IPS-18a (cell line): Measurements from ENCODE around the gene OSBPL5.

Experiments used
- H3K27ac ChIP-seq: one replicate; pipeline ENCODE4 v1.5.1; 2013; ENCODE audit warnings: low read length
- H3K27me3 ChIP-seq: one replicate; pipeline ENCODE4 v1.6.1; 2013; ENCODE audit warnings: mild to moderate bottlenecking, low read length; ENCODE audit not compliant: control insufficient read depth, insufficient read depth
- H3K36me3 ChIP-seq: one replicate; pipeline ENCODE4 v1.6.1; 2013; ENCODE audit warnings: low read depth, low read length; ENCODE audit not compliant: control insufficient read depth
- H3K4me1 ChIP-seq: one replicate; pipeline ENCODE4 v1.6.1; 2013; ENCODE audit warnings: low read depth, low read length; ENCODE audit not compliant: control insufficient read depth
- H3K4me3 ChIP-seq: one replicate; pipeline ENCODE4 v1.5.1; 2013; ENCODE audit warnings: low read length
- H3K9ac ChIP-seq: one replicate; pipeline ENCODE4 v1.6.1; 2013; ENCODE audit warnings: mild to moderate bottlenecking, low read length, moderate library complexity
- H3K9me3 ChIP-seq: one replicate; pipeline ENCODE4 v1.6.1; 2013; ENCODE audit warnings: low read depth, low read length; ENCODE audit not compliant: control insufficient read depth

The OSBPL5 gene

GRCh38 chr11:3196161-3197043 lies 31.3 kb upstream of the OSBPL5 start:
- Histone ChIP-seq H3K9ac (no peak overlapping the region), H3K4me1 (no peaks in the 10 kb centered on the region), H3K36me3 (no peaks in the 10 kb centered on the region), H3K27ac (no peak overlapping the region), H3K27me3 (peaks cover 5% of the 10 kb centered on the region), H3K4me3 (no peak overlapping the region), H3K9me3 (no peaks in the 10 kb centered on the region)

GRCh38 chr11:3195251-3196160 lies 30.4 kb upstream of the OSBPL5 start:
- no peak overlapping the region for H3K4me3 ChIP-seq
- no peak overlapping the region for H3K9ac ChIP-seq
- H3K36me3 ChIP-seq, result no peaks in the 10 kb centered on the region
- no peak overlapping the region for H3K27ac ChIP-seq
- peaks cover 5% of the 10 kb centered on the region for H3K4me1 ChIP-seq
- H3K9me3 ChIP-seq, result no peaks in the 10 kb centered on the region
- no peaks in the 10 kb centered on the region for H3K27me3 ChIP-seq

- Histone ChIP-seq H3K9ac (no peak overlapping the region), H3K36me3 (no peaks in the 10 kb centered on the region), H3K4me3 (no peak overlapping the region), H3K4me1 (peaks cover 13% of the 10 kb centered on the region), H3K9me3 (no peaks in the 10 kb centered on the region), H3K27me3 (no peaks in the 10 kb centered on the region), H3K27ac (no peak overlapping the region)
Observed at GRCh38 chr11:3194016-3194816, 29.1 kb upstream of the OSBPL5 start.

GRCh38 chr11:3193373-3194015 lies 28.4 kb upstream of the OSBPL5 start:
- no peak overlapping the region for H3K4me3 ChIP-seq
- H3K9ac ChIP-seq, result no peak overlapping the region
- no peaks in the 10 kb centered on the region for H3K36me3 ChIP-seq
- peaks cover 18% of the 10 kb centered on the region for H3K4me1 ChIP-seq
- H3K27me3 ChIP-seq, result no peaks in the 10 kb centered on the region
- H3K9me3 ChIP-seq, result no peaks in the 10 kb centered on the region
- no peak overlapping the region for H3K27ac ChIP-seq

- Histone ChIP-seq H3K36me3 (no peaks in the 10 kb centered on the region), H3K9me3 (no peaks in the 10 kb centered on the region), H3K27me3 (no peaks in the 10 kb centered on the region), H3K4me3 (no peak overlapping the region), H3K9ac (no peak overlapping the region), H3K4me1 (peaks cover 20% of the 10 kb centered on the region), H3K27ac (no peak overlapping the region)
Observed at GRCh38 chr11:3192511-3193372, 27.6 kb upstream of the OSBPL5 start.

- no peak overlapping the region for H3K4me3 ChIP-seq
- H3K9me3 ChIP-seq, result no peaks in the 10 kb centered on the region
- H3K4me1 ChIP-seq, result peaks cover 20% of the 10 kb centered on the region
- no peak overlapping the region for H3K9ac ChIP-seq
- H3K27me3 ChIP-seq, result no peaks in the 10 kb centered on the region
- H3K36me3 ChIP-seq, result no peaks in the 10 kb centered on the region
- no peak overlapping the region for H3K27ac ChIP-seq
Observed at GRCh38 chr11:3191586-3192324, 26.6 kb upstream of the OSBPL5 start.

GRCh38 chr11:3190600-3190999 lies 25.5 kb upstream of the OSBPL5 start:
- Histone ChIP-seq H3K9ac (no peak overlapping the region), H3K27me3 (no peaks in the 10 kb centered on the region), H3K4me3 (no peak overlapping the region), H3K4me1 (peaks cover 20% of the 10 kb centered on the region), H3K27ac (no peak overlapping the region), H3K36me3 (no peaks in the 10 kb centered on the region), H3K9me3 (no peaks in the 10 kb centered on the region)

- Histone ChIP-seq H3K9ac (no peak overlapping the region), H3K27ac (no peak overlapping the region), H3K27me3 (no peaks in the 10 kb centered on the region), H3K9me3 (no peaks in the 10 kb centered on the region), H3K4me3 (peak overlapping the region; percentile 47), H3K4me1 (peaks cover 20% of the 10 kb centered on the region), H3K36me3 (no peaks in the 10 kb centered on the region)
Observed at GRCh38 chr11:3189886-3190583, 24.9 kb upstream of the OSBPL5 start.

- H3K4me3 ChIP-seq, result peak overlapping the region; percentile 47
Observed at GRCh38 chr11:3189196-3189843, 24.2 kb upstream of the OSBPL5 start.

More at GRCh38 chr11:3189196-3189843, 24.2 kb upstream of the OSBPL5 start:
- H3K9me3 ChIP-seq, result no peaks in the 10 kb centered on the region
- no peaks in the 10 kb centered on the region for H3K27me3 ChIP-seq
- no peak overlapping the region for H3K27ac ChIP-seq
- peak overlapping the region; percentile 5 for H3K9ac ChIP-seq
- H3K4me1 ChIP-seq, result peaks cover 20% of the 10 kb centered on the region
- H3K36me3 ChIP-seq, result no peaks in the 10 kb centered on the region
